Spleen (tissue), 11 donors: ENCODE measurements around the gene EXTL2. TPM values are rescaled to one million over a fixed set of nuclear protein-coding genes. Genes with fewer than 3 reads are reported as not detected.
"Not testable (repeated sequence)": the region's sequence is repeated elsewhere in the genome, so short reads cannot be mapped to it uniquely, and the experiment has no call there.

Experiments
- DNase-seq: peaks from one replicate; pipeline ENCODE4 v3.0.0-alpha.2; 2020
- H3K27ac ChIP-seq, 8 donors: fragments of 200-600 bp; sonication (generic) in 7 of 8; 1 replicate in 4 of 8; 2 replicates in 4 of 8; pipeline versions ENCODE4 v1.5.0 to v1.8.0; 2016 to 2021; ENCODE audit warnings: inconsistent platforms in 4 of 8, mild to moderate bottlenecking in 4 of 8, moderate library complexity in 1 of 8
- H3K27me3 ChIP-seq, 7 donors: fragments of 200-600 bp; sonication (generic) in 6 of 7; replicated peaks in 1 of 7; 1 replicate in 4 of 7; 2 replicates in 3 of 7; pipeline versions ENCODE4 v1.5.0 to v1.8.0; 2016 to 2021; ENCODE audit warnings: inconsistent platforms in 3 of 7, mild to moderate bottlenecking in 1 of 7
- H3K36me3 ChIP-seq, 6 donors: fragments of 200-600 bp; sonication (generic) in 5 of 6; 1 replicate in 4 of 6; 2 replicates in 2 of 6; pipeline versions ENCODE4 v1.5.0 to v1.8.0; 2016 to 2021; ENCODE audit warnings: inconsistent platforms in 2 of 6
- H3K4me1 ChIP-seq, 6 donors: fragments of 200-600 bp; sonication (generic) in 5 of 6; 1 replicate in 3 of 6; 2 replicates in 3 of 6; pipeline versions ENCODE4 v1.5.0 to v1.8.0; 2016 to 2021; ENCODE audit warnings: inconsistent platforms in 3 of 6
- H3K4me3 ChIP-seq, 8 donors: fragments of 200-600 bp; sonication (generic) in 7 of 8; 1 replicate in 4 of 8; 2 replicates in 4 of 8; pipeline versions ENCODE4 v1.5.0 to v1.8.0; 2016 to 2021; ENCODE audit warnings: inconsistent platforms in 4 of 8, mild to moderate bottlenecking in 4 of 8, moderate library complexity in 2 of 8
- H3K9me3 ChIP-seq, 8 donors: fragments of 200-600 bp; sonication (generic) in 7 of 8; 1 replicate in 4 of 8; 2 replicates in 4 of 8; pipeline versions ENCODE4 v1.5.0 to v1.8.0; 2016 to 2021; ENCODE audit warnings: inconsistent platforms in 4 of 8
- POLR2A ChIP-seq, 3 donors: fragments of 450-650 bp; IDR thresholded peaks; one replicate each; pipeline ENCODE4 v1.5.1; 2017; ENCODE audit warnings: antibody characterized with exemption in 3 of 3, mild to moderate bottlenecking in 1 of 3
- POLR2AphosphoS5 ChIP-seq, 3 donors: sonication (generic); formaldehyde crosslinking; IDR thresholded peaks; one replicate each; pipeline ENCODE4 v1.5.1; 2017; ENCODE audit warnings: antibody characterized with exemption in 3 of 3
- WGBS, 5 donors: extraction: QIAGEN DNeasy Blood & Tissue Kit in 3 of 5; methylation state at CpG; one replicate each; pipeline versions ENCODE4 v1.1.5 to v1.1.7; 2013 to 2018; 5-methylcytosine and 5-hydroxymethylcytosine counted together
- intact Hi-C: fragments of 100-400 bp; cut with DNase I; formaldehyde crosslinking; loops from one replicate; pipeline ENCODE4 v1.15.0; 2023; ENCODE audit warnings: low total_unique reads
- polyA plus RNA-seq, 3 donors: library from polyadenylated mRNA; stranded (reverse); fragments of 200-250 nt; gene quantifications; one replicate each; pipeline ENCODE4 v1.2.1, GENCODE V29; 2013
- total RNA-seq, 7 donors: library from RNA; depleted of rRNA in 3 of 7; stranded (reverse); fragments of >200 nt in 3 of 7; fragmentation: NEBNext Ultra II Directional in 4 of 7; extraction: Animal tissue kit (Norgen Biotek cat#: 25700) in 4 of 7; gene quantifications; one replicate each; pipeline versions ENCODE4 v1.1.0 to v1.2.1, GENCODE V29; 2016 to 2021
- TF ChIP-seq, protein P1 (sequence below), 11 experiments: fragments of 200-600 bp in 7 of 11; fragments of 450-650 bp in 4 of 11; sonication (generic) in 4 of 11; IDR thresholded peaks in 8 of 11; conservative IDR thresholded peaks in 3 of 11; 1 replicate in 7 of 11; 2 replicates in 4 of 11; pipeline versions ENCODE4 v1.4.0 to v1.8.0; 2016 to 2021; ENCODE audit warnings: antibody characterized with exemption in 11 of 11, inconsistent platforms in 4 of 11, mild to moderate bottlenecking in 1 of 11
- donor health status: healthy with polysubstance abuse.
- donor health status: DM: no; HTN: no; CAD: no; lungs with moderate emphysema.
- donor health status: DM: no; HTN: no; CAD: no.
- donor health status: Bipolar disorder and iron deficiency.
- donor health status: healthy.
- donor health status: DM: no; HTN: no; CAD: no.
- donor health status: DM: yes; HTN: yes; CAD: no.

Gene EXTL2
- total and polyA plus RNA-seq, 10 donors, result 5.0 to 14.1 (median 8.4) TPM

- DNase-seq, result no peak
- no peak overlapping the region for H3K4me3 ChIP-seq
- H3K9me3 ChIP-seq, result no peaks in the 10 kb centered on the region
- no peaks in the 10 kb centered on the region for H3K27me3 ChIP-seq
- H3K36me3 ChIP-seq, result no peaks in the 10 kb centered on the region
- intact Hi-C loops, result no loop called here
- no peak overlapping the region for H3K27ac ChIP-seq
- H3K4me1 ChIP-seq, result peaks cover 0 to 6% (median 0%) of the 10 kb centered on the region in 6 donors
- TF ChIP-seq, protein P1, sequence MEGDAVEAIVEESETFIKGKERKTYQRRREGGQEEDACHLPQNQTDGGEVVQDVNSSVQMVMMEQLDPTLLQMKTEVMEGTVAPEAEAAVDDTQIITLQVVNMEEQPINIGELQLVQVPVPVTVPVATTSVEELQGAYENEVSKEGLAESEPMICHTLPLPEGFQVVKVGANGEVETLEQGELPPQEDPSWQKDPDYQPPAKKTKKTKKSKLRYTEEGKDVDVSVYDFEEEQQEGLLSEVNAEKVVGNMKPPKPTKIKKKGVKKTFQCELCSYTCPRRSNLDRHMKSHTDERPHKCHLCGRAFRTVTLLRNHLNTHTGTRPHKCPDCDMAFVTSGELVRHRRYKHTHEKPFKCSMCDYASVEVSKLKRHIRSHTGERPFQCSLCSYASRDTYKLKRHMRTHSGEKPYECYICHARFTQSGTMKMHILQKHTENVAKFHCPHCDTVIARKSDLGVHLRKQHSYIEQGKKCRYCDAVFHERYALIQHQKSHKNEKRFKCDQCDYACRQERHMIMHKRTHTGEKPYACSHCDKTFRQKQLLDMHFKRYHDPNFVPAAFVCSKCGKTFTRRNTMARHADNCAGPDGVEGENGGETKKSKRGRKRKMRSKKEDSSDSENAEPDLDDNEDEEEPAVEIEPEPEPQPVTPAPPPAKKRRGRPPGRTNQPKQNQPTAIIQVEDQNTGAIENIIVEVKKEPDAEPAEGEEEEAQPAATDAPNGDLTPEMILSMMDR (IDR thresholded peaks at IDR 0.05 in 8 of 11, conservative IDR thresholded peaks at IDR 0.05 in 3 of 11), result no peak
- no peak for TF ChIP-seq POLR2AphosphoS5 (IDR thresholded peaks at IDR 0.05)
- no peak for TF ChIP-seq POLR2A (IDR thresholded peaks at IDR 0.05)
- WGBS, 5 donors, result 74 to 95% (median 81%) methylated on average over 1 of the region's 1 CpG
Observed at GRCh38 chr1:100861379-100861778, 33.3 kb downstream of the EXTL2 start.

DNA sequence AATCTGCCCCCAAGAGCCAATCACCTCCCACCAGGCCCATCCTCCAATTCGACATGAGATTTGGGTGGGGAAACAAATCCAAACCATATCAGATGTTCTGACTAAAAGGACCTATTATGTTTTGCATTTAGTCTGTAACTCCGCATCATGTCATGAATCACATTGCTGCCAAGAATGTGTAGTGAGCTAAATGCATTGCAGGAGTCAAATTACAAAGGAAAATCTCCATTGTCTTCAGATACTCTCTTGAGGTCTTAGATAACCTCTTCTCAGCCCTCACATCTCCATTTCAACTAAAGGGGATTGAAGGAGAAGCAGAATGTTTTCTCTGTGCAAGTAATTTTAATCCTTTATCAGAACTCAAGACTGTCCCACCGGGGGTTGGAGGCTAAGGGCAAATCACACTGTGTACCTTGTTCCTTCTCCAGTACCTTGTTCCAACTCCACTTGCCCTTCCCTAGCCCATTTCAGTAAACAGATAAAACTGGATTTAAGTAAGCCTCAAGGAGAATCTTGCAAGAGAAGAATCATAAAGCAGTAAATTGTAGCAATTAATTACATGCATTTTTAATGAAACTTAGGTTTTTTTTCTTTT, 34.1 kb downstream of the EXTL2 start:
- intact Hi-C loops, result no loop called here
- Histone ChIP-seq H3K27ac (no peak overlapping the region), H3K27me3 (no peaks in the 10 kb centered on the region), H3K4me3 (no peak overlapping the region), H3K36me3 (no peaks in the 10 kb centered on the region), H3K9me3 (no peaks in the 10 kb centered on the region), H3K4me1 (no peaks in the 10 kb centered on the region)
- no peak for TF ChIP-seq POLR2AphosphoS5 (IDR thresholded peaks at IDR 0.05)
- TF ChIP-seq POLR2A (IDR thresholded peaks at IDR 0.05), result no peak
- TF ChIP-seq, protein P1 (IDR thresholded peaks at IDR 0.05 in 8 of 11, conservative IDR thresholded peaks at IDR 0.05 in 3 of 11), result no peak
- DNase-seq, result no peak
- 85 to 94% (median 89%) methylated on average over 3 of the region's 3 CpGs for WGBS, 5 donors

DNA sequence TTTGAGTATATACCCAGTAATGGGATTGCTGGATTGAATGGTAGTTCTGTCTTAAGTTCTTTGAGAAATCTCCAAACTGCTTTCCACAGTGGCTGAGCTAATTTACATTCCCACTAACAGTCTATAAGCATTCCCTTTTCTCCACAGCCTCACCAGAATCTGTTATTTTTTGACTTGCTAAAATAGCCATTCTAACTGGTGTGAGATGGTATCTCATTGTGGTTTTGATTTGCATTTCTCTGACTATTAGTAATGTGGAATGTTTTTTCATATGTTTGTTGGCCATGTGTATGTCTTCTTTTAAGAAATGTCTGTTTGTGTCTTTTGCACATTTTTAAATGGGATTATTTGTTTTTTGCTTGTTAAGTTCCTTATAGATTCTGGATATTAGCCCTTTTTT, 39.5 kb downstream of the EXTL2 start:
- not testable (repeated sequence) for H3K4me3 ChIP-seq, H3K36me3 ChIP-seq, H3K27me3 ChIP-seq, H3K4me1 ChIP-seq, H3K9me3 ChIP-seq, DNase-seq, H3K27ac ChIP-seq
- intact Hi-C loops, result loop anchor here (5.0 kb wide), 1 partner anchor 123 kb away; no protein-coding TSS in a partner anchor

DNA sequence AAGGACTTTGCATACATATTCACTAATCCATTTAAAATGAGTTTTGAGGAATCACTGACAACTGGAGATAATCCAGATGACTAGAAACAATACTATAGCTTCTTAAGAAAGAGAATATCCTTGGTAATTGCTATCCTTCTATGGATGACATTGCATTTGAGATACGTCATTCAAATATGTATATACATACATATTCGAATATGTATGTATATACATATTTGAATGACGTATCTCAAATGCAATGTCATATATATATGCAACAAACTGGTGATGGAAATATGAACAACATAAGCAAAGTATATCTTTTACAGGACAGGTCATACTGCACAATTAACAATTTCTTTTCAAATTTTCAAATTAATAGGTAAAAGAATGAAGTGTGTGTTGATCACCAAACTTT, 41.7 kb downstream of the EXTL2 start:
- WGBS, 5 donors, result 88 to 96% (median 94%) methylated on average over 3 of the region's 3 CpGs

More for the DNA sequence above, 41.7 kb downstream of the EXTL2 start:
- DNase-seq, result no peak
- Histone ChIP-seq H3K27me3 (no peaks in the 10 kb centered on the region), H3K27ac (no peak overlapping the region), H3K4me1 (no peaks in the 10 kb centered on the region), H3K4me3 (no peak overlapping the region), H3K36me3 (no peaks in the 10 kb centered on the region), H3K9me3 (no peaks in the 10 kb centered on the region)
- intact Hi-C loops, result no loop called here
- TF ChIP-seq POLR2A (IDR thresholded peaks at IDR 0.05), result no peak
- no peak for TF ChIP-seq POLR2AphosphoS5 (IDR thresholded peaks at IDR 0.05)
- TF ChIP-seq, protein P1 (IDR thresholded peaks at IDR 0.05 in 8 of 11, conservative IDR thresholded peaks at IDR 0.05 in 3 of 11), result no peak
